ENCODE results near the gene GABPB2. TPM values are rescaled to one million over a fixed set of nuclear protein-coding genes. Genes with fewer than 3 reads are reported as not detected.
A peak's percentile ranks its signal among the peaks of the same experiment; 100 is the strongest.

Gene GABPB2
- total RNA-seq, 1 experiment from 2014 or later, result 12.5 TPM

DNA sequence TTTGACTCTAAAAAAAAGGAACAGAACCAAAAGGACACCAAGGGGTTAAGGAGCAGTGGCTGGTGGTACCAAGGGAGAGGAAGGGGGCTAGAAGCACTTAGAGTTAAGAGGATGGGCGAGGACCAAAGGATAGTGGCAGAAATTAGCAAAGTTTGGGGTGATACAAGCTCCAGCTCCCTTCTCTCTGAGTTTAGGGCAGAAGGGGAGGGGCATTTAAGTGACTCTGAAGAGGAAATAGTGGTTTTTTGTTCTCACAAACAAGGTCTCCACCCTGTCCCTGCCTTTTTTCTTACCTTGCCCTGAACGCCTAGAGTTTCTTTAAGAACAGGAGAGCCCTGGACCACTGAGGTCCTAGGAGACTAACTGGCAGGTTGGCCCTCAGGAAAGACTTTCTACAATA lies 14.4 kb upstream of the GABPB2 start:
- no peak for DNase-seq (ENCODE audit: low spot score)
- intact Hi-C loops (cut with micrococcal nuclease; ENCODE audit: unreplicated experiment), result no loop called here
- ChIA-PET POLR2A (ENCODE audit: low non-redundant PET) (no interaction called here), CTCF (no interaction called here)
- Histone ChIP-seq H3K36me3 (ENCODE audit: insufficient read depth, low read length, poor library complexity, severe bottlenecking) (peaks cover 49% of the 10 kb centered on the region), H3K27me3 (replicated peaks; ENCODE audit: insufficient read depth, low read depth, low read length, poor library complexity) (no peaks in the 10 kb centered on the region), H3K27ac (ENCODE audit: low read depth, low read length, poor library complexity, severe bottlenecking) (peak overlapping the region; percentile 47), H3K4me3 (ENCODE audit: low read depth, low read length, poor library complexity, severe bottlenecking) (no peak overlapping the region), H3K9me3 (ENCODE audit: low read depth, low read length, poor library complexity, severe bottlenecking) (no peaks in the 10 kb centered on the region), H3K4me1 (ENCODE audit: insufficient read depth, low read length, poor library complexity, severe bottlenecking) (peaks cover 10% of the 10 kb centered on the region)
- no TSS peak for BruUV-seq (replicated peaks)
- TF ChIP-seq, protein P1, sequence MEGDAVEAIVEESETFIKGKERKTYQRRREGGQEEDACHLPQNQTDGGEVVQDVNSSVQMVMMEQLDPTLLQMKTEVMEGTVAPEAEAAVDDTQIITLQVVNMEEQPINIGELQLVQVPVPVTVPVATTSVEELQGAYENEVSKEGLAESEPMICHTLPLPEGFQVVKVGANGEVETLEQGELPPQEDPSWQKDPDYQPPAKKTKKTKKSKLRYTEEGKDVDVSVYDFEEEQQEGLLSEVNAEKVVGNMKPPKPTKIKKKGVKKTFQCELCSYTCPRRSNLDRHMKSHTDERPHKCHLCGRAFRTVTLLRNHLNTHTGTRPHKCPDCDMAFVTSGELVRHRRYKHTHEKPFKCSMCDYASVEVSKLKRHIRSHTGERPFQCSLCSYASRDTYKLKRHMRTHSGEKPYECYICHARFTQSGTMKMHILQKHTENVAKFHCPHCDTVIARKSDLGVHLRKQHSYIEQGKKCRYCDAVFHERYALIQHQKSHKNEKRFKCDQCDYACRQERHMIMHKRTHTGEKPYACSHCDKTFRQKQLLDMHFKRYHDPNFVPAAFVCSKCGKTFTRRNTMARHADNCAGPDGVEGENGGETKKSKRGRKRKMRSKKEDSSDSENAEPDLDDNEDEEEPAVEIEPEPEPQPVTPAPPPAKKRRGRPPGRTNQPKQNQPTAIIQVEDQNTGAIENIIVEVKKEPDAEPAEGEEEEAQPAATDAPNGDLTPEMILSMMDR (conservative IDR thresholded peaks at IDR 0.05; ENCODE audit: low read depth, low read length), result no peak
- no peak for TF ChIP-seq EZH2 (IDR thresholded peaks at IDR 0.05; ENCODE audit: borderline replicate concordance, low read depth, low read length, poor library complexity, severe bottlenecking)

DNA sequence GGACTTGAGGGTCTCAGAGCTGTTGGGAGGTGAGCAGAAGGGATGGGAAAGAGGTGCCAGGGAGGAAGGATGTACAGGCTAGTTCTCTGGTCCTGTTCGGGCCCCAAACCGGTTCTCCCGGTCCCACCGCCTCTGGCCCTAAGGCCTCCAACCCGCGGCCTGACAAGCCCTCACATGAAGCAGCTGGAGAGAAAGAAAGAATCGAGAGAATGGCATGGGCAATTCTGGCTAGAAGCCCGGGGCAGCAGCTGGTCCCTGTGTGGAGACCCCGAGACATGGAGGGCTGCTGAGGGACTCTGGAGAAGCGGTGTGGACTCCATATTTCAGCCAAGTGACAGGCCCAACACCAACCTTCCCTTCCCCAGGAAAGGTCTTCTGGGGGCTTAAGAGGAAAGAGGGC lies 11.9 kb upstream of the GABPB2 start:
- Histone ChIP-seq H3K4me1 (ENCODE audit: insufficient read depth, low read length, poor library complexity, severe bottlenecking) (peaks cover 13% of the 10 kb centered on the region), H3K36me3 (ENCODE audit: insufficient read depth, low read length, poor library complexity, severe bottlenecking) (peaks cover 38% of the 10 kb centered on the region), H3K4me3 (ENCODE audit: low read depth, low read length, poor library complexity, severe bottlenecking) (peak overlapping the region; percentile 99), H3K9me3 (ENCODE audit: low read depth, low read length, poor library complexity, severe bottlenecking) (no peaks in the 10 kb centered on the region), H3K27ac (ENCODE audit: low read depth, low read length, poor library complexity, severe bottlenecking) (peak overlapping the region; percentile 95), H3K27me3 (replicated peaks; ENCODE audit: insufficient read depth, low read depth, low read length, poor library complexity) (no peaks in the 10 kb centered on the region)
- intact Hi-C loops (cut with micrococcal nuclease; ENCODE audit: unreplicated experiment), result no loop called here
- DNase-seq (ENCODE audit: low spot score), result peak; percentile 25
- TF ChIP-seq EZH2 (IDR thresholded peaks at IDR 0.05; ENCODE audit: borderline replicate concordance, low read depth, low read length, poor library complexity, severe bottlenecking), result no peak
- TF ChIP-seq, protein P1 (conservative IDR thresholded peaks at IDR 0.05; ENCODE audit: low read depth, low read length), result no peak
- POLR2A ChIA-PET (ENCODE audit: low non-redundant PET), result no interaction called here
- TSS peak; percentile 55 for BruUV-seq (replicated peaks)
- CTCF ChIA-PET, result interaction anchor here (0.6 kb wide), 2 partner anchors 13 to 32 kb away, joined by 6 to 7 read pairs; no protein-coding TSS in a partner anchor

DNA sequence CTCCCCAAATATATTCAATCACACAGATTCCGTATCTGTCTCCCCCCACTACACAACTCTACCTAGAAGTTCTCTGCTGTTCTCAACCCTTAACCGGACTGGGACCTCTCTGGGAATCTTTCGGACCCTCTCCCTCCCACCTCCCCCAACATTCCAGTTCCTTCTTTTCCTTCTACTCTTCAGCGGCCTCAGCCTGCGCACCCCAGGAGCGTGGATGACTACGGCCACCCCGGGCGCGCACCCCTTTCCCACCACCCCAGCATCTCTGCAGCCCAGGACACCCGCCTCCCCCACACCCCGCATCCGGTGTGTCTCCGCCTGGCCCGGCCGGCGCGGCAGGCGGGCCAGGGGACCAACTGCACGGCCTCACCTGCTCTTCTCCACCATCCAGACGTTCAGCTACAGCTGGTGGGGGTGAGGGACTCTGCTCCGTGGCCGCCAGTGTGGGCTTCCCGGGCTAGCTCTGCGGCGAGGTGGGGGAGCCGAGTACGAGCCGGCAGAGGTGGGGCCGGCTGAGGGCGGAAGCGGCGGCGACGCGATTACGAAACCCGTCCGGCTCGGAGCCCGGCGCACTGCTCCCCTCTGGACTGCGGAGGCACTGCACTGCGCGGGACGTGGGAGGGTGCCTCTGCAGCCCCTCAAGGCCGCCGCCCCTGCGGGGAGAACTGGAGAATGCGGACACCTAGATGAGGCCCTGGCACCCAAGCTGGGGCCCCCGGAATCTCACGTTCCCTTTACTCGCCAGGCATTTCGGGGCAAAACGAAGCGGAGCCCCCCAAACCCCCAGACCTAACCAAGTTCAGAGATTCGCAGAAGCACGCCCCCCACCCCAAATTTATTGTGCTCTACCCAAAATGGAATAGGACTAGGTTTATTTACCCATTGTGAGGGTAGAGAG lies 11.2 kb upstream of the GABPB2 start, which contains the start of gene CDC42SE1:
Gene CDC42SE1 (minus strand): TSS at position 514 of the 898 bp plus-strand sequence. CDS start 3,892 bp downstream, outside the sequence.
- intact Hi-C loops (cut with micrococcal nuclease; ENCODE audit: unreplicated experiment), result loop anchor here (1.0 kb wide), 1 partner anchor 11 kb away; the partner anchor contains the start of gene GABPB2

More for the DNA sequence above, 11.2 kb upstream of the GABPB2 start, which contains the start of gene CDC42SE1:
- CTCF ChIA-PET, result interaction anchor here (0.6 to 1.0 kb wide), 3 partner anchors 11 to 32 kb away, joined by 4 to 7 read pairs (median 6); no protein-coding TSS in a partner anchor
- H3K9me3 ChIP-seq (ENCODE audit: low read depth, low read length, poor library complexity, severe bottlenecking), result no peaks in the 10 kb centered on the region
- DNase-seq (ENCODE audit: low spot score), result peak; percentile 94
- POLR2A ChIA-PET (ENCODE audit: low non-redundant PET), result no interaction called here
- H3K27me3 ChIP-seq (replicated peaks; ENCODE audit: insufficient read depth, low read depth, low read length, poor library complexity), result no peaks in the 10 kb centered on the region
- H3K27ac ChIP-seq (ENCODE audit: low read depth, low read length, poor library complexity, severe bottlenecking), result peak within 1 kb of the TSS; percentile 95
- H3K4me1 ChIP-seq (ENCODE audit: insufficient read depth, low read length, poor library complexity, severe bottlenecking), result peaks cover 16% of the 10 kb centered on the region
- TF ChIP-seq, protein P1 (conservative IDR thresholded peaks at IDR 0.05; ENCODE audit: low read depth, low read length), result peak; percentile 77
- no peak for TF ChIP-seq EZH2 (IDR thresholded peaks at IDR 0.05; ENCODE audit: borderline replicate concordance, low read depth, low read length, poor library complexity, severe bottlenecking)
- no TSS peak for BruUV-seq (replicated peaks)
- peaks cover 31% of the 10 kb centered on the region for H3K36me3 ChIP-seq (ENCODE audit: insufficient read depth, low read length, poor library complexity, severe bottlenecking)
- peak within 1 kb of the TSS; percentile 99 for H3K4me3 ChIP-seq (ENCODE audit: low read depth, low read length, poor library complexity, severe bottlenecking)
